Measurements from ENCODE around the gene RASL10A.
"Not testable (repeated sequence)": the region's sequence is repeated elsewhere in the genome, so short reads cannot be mapped to it uniquely, and the experiment has no call there.

Gene RASL10A

GRCh38 chr22:29315286-29316140 lies at the start of gene RASL10A:
RASL10A (minus strand) TSS chr22:29315697; CDS start chr22:29315246, 451 bp downstream.
- no peak for DNase-seq

- DNase-seq = no peak
Observed at GRCh38 chr22:29359469-29359868, 44.0 kb upstream of the RASL10A start.

GRCh38 chr22:29357193-29357890 lies 41.8 kb upstream of the RASL10A start:
- not testable (repeated sequence) for DNase-seq

- no peak for DNase-seq
Observed at GRCh38 chr22:29353860-29354259, 38.4 kb upstream of the RASL10A start.

- no peak for DNase-seq
Observed at GRCh38 chr22:29353286-29353685, 37.8 kb upstream of the RASL10A start.

DNA sequence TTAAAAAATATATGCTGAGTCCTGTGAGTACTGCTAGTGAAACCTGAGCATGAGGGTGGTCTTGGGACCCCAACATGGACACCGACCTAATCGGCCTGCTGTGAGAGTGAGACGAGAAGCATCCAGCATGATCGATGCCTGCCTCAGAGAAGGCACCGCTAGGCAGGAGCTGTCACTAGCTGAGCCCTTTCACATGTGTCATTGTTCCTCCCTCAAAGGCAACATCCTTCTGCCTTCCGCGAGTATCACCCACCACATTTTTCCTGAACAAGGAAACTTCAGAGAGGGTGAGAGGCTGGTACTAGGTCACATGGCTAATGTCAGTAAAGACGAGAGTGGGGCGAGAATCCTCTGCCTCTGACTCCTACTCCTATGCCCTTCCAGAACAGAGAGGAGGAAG lies 37.3 kb upstream of the RASL10A start:
- DNase-seq = no peak

DNA sequence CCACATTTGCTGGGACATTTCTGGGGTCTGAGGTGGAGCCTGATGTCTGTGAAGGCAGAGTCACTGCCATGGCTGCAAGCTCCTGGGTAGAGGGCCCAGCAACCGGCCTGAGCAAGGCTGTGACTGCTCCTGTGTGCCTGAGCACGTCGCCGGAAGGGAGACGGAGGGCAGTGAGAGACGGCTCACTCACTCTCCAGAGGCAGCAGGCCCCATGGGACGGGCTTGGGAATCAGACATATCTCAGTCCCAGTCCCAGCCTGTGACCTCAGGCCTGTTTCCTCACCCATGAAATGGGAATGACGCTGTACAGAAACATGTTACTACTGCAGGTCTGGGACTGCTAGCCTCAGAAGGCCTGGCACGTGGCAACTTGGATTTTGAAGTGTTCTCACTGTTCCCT lies 36.4 kb upstream of the RASL10A start:
- DNase-seq = no peak

DNA sequence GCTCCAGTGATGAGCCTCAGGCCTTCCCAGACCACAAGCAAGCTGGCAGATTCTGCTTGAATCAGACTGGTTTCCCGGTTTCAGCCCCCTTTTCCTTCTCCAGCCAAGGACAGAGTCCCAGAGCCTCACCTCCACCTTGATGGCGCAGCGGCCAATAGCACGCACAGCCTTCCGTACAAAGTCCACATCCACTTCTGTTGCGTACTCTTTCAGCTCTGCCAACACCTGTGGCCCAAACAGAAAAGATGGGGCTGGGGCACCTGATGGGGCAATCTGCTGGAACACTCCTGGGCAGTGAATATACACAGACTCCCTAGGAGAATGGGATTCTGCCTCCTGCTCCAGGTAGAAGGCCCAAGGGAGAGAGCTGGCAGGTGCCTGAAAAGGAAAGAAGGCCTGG lies 35.5 kb upstream of the RASL10A start:
- no peak for DNase-seq

GRCh38 chr22:29348956-29349355 lies 33.5 kb upstream of the RASL10A start:
- no peak for DNase-seq

DNA sequence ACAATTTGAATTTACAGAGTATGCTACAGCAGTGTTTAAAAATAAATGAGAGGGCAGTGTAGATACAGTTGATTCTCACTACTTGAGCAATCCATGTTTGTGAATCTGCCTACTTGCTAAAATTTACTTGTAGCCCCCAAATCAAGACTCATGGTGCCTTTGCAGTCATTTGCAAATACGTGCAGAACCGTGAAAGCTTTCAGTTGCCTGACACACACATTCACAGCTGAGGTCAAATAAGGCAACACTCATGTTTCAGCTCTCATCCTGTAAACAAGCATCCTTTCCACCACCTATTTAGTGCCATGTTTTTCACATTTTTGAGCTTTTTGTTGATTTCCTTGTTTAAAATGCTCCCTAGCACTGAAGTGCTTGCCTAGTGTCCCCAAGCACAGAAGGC lies 32.5 kb upstream of the RASL10A start:
- DNase-seq = no peak

GRCh38 chr22:29346659-29347058 lies 31.2 kb upstream of the RASL10A start:
- DNase-seq = no peak

- DNase-seq = no peak
Observed at GRCh38 chr22:29345932-29346331, 30.4 kb upstream of the RASL10A start.

- not testable (repeated sequence) for DNase-seq
Observed at GRCh38 chr22:29344889-29345288, 29.4 kb upstream of the RASL10A start.

DNA sequence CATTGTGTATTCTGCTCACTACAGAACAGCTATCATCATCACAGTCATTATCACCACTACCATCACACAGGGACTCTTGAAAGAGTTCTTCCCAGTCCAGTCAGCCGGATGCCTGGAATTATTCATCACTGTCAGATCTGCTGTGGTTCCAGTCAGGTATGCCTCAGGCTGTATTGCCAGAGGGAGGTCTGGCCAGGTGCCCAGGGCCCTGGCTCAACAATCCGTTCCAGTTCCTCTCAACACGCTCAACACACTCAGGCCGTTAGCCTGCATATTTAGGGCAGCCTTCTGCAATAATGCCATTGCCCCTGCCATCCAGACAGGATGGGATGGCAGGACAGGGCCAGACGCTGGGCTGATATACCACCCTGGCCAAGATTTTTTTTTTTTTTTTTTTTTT lies 28.6 kb upstream of the RASL10A start:
- DNase-seq = no peak

- no peak for DNase-seq
Observed at GRCh38 chr22:29343313-29343805, 27.9 kb upstream of the RASL10A start.

DNA sequence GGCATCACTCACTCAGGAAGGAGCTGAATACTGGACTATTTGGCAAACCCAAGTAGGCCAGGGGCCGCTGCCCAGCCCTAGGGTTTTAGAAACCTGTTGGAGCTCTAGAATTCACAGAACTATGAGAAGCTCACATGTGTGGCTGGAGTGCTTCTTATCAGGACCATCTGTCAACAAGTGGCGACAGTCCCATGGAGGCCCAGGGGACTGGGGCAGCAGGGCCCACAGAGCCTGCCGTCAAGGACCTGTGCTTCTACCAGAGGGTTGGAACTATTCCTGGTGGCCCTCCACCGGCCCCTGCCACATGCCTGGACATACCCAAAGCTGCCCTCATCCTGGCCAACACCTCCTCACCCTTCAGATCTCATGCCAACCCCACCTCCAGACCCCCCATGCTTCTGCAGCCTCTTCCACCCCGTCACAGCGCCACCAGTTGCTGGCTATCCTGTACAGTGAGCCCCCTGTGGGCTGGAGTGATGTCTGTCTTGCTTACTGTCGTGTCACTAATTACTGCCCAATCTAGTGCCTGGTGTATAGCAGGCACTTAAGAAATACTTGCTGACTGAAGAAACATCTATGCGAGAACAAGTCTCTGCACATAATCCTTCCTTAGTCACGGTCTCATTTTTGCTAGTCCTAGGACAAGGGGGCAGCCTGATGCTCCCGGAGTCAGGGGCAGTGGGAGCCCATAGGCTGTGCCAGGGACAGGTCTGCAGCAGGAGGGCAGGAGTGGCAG lies 27.2 kb upstream of the RASL10A start:
- no peak for DNase-seq

- no peak for DNase-seq
Observed at GRCh38 chr22:29342177-29342576, 26.7 kb upstream of the RASL10A start.

GRCh38 chr22:29341849-29342127 lies 26.3 kb upstream of the RASL10A start:
- DNase-seq = no peak

DNA sequence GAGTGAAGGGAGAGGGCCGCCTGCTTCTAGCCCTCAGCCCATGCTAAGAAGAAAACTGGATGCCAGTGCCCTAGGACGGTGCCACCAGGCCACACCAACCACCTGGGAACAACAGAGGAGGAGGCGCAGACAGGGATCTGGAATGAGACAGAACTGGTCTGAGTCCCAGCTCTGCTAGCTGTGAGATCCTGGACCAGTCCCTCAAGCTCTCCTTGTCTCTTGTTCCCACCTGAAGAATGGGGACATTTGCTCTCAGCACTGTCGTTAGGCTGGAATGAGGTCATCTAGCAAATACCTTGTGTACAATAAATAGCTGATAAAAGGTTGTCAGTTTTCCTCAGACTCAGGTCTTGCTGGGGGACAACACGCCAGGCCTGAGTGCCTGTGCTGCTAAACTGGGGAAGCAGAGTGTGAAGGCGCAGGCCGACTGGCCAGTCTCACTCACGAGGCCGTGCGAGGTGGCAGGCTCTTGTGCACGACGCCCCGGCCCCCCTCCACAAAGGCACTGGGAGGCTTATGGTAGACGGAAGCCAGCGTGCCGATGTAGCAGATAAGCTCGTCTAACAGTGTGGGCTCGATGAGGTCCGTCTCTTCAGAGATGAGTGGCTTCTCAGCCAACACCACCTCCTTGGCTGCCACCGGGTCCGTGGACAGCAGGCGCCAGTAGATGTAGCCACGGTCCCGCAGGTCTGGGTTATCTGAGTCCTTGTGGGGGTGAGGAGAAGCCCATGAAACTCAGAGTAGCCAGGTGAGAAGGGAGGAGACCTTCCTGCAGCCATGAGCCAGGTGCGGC lies 25.8 kb upstream of the RASL10A start:
- no peak for DNase-seq

GRCh38 chr22:29340566-29340965 lies 25.1 kb upstream of the RASL10A start:
- DNase-seq = no peak

DNA sequence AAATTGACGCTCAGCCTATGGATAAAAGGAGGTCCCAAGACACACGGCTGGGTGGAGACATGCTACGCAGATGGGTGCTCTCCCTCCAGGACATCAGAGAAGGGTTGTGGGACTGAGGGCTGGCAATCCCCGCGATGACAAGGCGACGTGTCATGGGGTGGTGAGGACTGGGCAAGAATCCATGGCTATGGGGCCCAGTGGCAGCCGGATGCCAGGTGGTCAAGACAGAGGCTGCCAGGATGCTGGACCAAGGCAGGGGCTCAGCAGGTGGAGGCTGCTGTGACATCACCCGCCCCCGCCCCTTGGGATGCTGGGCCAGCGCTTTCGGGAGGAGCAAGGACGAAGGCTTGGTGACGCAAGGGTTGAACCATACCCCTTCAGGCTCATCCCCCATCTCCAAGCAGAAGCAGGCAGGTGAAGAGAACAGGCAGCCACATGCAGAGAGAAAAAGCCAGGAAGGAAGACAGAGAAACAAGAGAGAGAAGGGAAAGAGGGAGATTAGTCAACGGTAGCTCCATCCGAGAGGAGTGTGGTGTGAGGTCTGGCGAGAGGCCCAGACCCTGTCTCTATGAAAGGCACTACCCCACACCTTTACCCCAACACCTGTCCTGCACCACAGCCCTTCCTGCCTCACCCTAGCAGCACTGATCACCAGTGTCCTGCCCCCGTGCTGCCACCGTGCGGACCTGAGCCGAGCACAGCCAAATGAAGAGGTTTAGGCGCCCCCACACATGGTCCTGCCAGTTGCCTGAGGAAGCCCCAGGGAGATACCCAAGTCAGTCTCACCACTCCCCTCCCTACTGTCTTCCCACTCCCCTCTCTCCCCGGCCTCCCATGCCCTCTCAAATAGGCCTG lies 24.1 kb upstream of the RASL10A start:
- no peak for DNase-seq

GRCh38 chr22:29338398-29338797 lies 22.9 kb upstream of the RASL10A start:
- DNase-seq = no peak

Data from CD4-positive, alpha-beta T cell treated with Interleukin-6 for 4 hours (primary cell).